HepG2 (cell line): ENCODE results near the gene POLR3E. TPM values are rescaled to one million over a fixed set of nuclear protein-coding genes. Genes with fewer than 3 reads are reported as not detected.

ENCODE experiments used
- ATM ChIP-seq: fragments of 450-650 bp; IDR thresholded peaks from 2 replicates; pipeline ENCODE4 v1.7.1; 2017; ENCODE audit warnings: mild to moderate bottlenecking, borderline replicate concordance
- CBFB ChIP-seq: sonication (generic); formaldehyde crosslinking; IDR thresholded peaks from 2 replicates; pipeline ENCODE4 v1.4.0; 2020; ENCODE audit warnings: missing genetic modification reagents
- ELF4 ChIP-seq: sonication (generic); formaldehyde crosslinking; IDR thresholded peaks from 2 replicates; pipeline ENCODE4 v1.5.0; 2020; ENCODE audit warnings: missing genetic modification reagents, mild to moderate bottlenecking, moderate library complexity, borderline replicate concordance
- HNF4G ChIP-seq, 2 experiments: sonication (generic) in 1 of 2; formaldehyde crosslinking in 1 of 2; IDR thresholded peaks; 2 replicates each; pipeline versions ENCODE4 v1.4.0 to v1.6.1; 2011 to 2020; ENCODE audit warnings: borderline replicate concordance in 2 of 2, low read depth in 2 of 2, mild to moderate bottlenecking in 2 of 2, low read length in 1 of 2, missing genetic modification reagents in 1 of 2, moderate library complexity in 1 of 2
- ISL2 ChIP-seq: sonication (generic); formaldehyde crosslinking; IDR thresholded peaks from 2 replicates; pipeline ENCODE4 v1.5.0; 2020; ENCODE audit warnings: missing genetic modification reagents
- MEIS1 ChIP-seq: sonication (generic); formaldehyde crosslinking; IDR thresholded peaks from 2 replicates; pipeline ENCODE4 v1.9.0; 2021; ENCODE audit warnings: mild to moderate bottlenecking, missing genetic modification reagents, moderate library complexity, borderline replicate concordance
- NFYC ChIP-seq: IDR thresholded peaks from 2 replicates; pipeline ENCODE4 v1.6.1; 2016; ENCODE audit warnings: missing genetic modification reagents, missing compliant biosample characterization
- NKX3-1 ChIP-seq: sonication (generic); formaldehyde crosslinking; IDR thresholded peaks from 2 replicates; pipeline ENCODE4 v1.5.0; 2020; ENCODE audit warnings: missing genetic modification reagents
- PHB2 ChIP-seq: fragments of 450-650 bp; IDR thresholded peaks from 2 replicates; pipeline ENCODE4 v1.6.1; 2018; ENCODE audit not compliant: partially characterized antibody
- PHF20 ChIP-seq: sonication (generic); formaldehyde crosslinking; IDR thresholded peaks from 2 replicates; pipeline ENCODE4 v1.5.0; 2020; ENCODE audit warnings: mild to moderate bottlenecking, missing genetic modification reagents
- REXO4 ChIP-seq: sonication (generic); formaldehyde crosslinking; IDR thresholded peaks from 2 replicates; pipeline ENCODE4 v1.8.0; 2022; ENCODE audit warnings: missing genetic modification reagents, mild to moderate bottlenecking, borderline replicate concordance
- TSC22D2 ChIP-seq: sonication (generic); formaldehyde crosslinking; IDR thresholded peaks from 2 replicates; pipeline ENCODE4 v1.5.1; 2020; ENCODE audit warnings: missing genetic modification reagents, mild to moderate bottlenecking, borderline replicate concordance
- XBP1 ChIP-seq: sonication (generic); formaldehyde crosslinking; IDR thresholded peaks from 2 replicates; pipeline ENCODE4 v1.5.0; 2020; ENCODE audit warnings: missing genetic modification reagents
- ZNF274 ChIP-seq: sonication (generic); formaldehyde crosslinking; IDR thresholded peaks from 2 replicates; pipeline ENCODE4 v1.5.1; 2020; ENCODE audit warnings: mild to moderate bottlenecking, missing genetic modification reagents
- ZNF776 ChIP-seq: sonication (generic); formaldehyde crosslinking; IDR thresholded peaks from 2 replicates; pipeline ENCODE4 v1.4.0; 2020; ENCODE audit warnings: mild to moderate bottlenecking, missing genetic modification reagents
- ZSCAN25 ChIP-seq: sonication (generic); formaldehyde crosslinking; IDR thresholded peaks from 2 replicates; pipeline ENCODE4 v1.8.0; 2022; ENCODE audit warnings: mild to moderate bottlenecking, missing genetic modification reagents
- polyA plus RNA-seq, 8 experiments: library from polyadenylated mRNA; depleted of rRNA in 3 of 8; stranded (reverse) in 7 of 8; unstranded in 1 of 8; fragments of >200 nt; fragmentation: Illumina TruSeq in 4 of 8; extraction: Trizol in 4 of 8; gene quantifications; 2 replicates each; pipeline versions ENCODE4 v1.2.1 to v1.2.3, GENCODE V29; 2011 to 2016; ENCODE audit warnings: low read depth in 4 of 8, missing spikeins in 1 of 8, mixed read lengths in 1 of 8; ENCODE audit not compliant: insufficient read depth in 1 of 8
- total RNA-seq, 5 experiments: library from RNA; depleted of rRNA; stranded (reverse); fragments of >200 nt; fragmentation: Illumina TruSeq; extraction: Trizol; gene quantifications; 2 replicates each; pipeline ENCODE4 v1.2.3, GENCODE V29; 2016; ENCODE audit warnings: low read depth in 1 of 5
- TF ChIP-seq, protein P1 (sequence below): sonication (generic); formaldehyde crosslinking; IDR thresholded peaks from 2 replicates; pipeline ENCODE4 v1.9.0; 2021; ENCODE audit warnings: mild to moderate bottlenecking, missing genetic modification reagents
- TF ChIP-seq, protein P2 (sequence below): sonication (generic); formaldehyde crosslinking; IDR thresholded peaks from 2 replicates; pipeline ENCODE4 v1.9.0; 2022; ENCODE audit warnings: low read depth, missing genetic modification reagents
- TF ChIP-seq, protein P3 (sequence below): sonication (generic); formaldehyde crosslinking; IDR thresholded peaks from 2 replicates; pipeline ENCODE4 v1.9.0; 2022; ENCODE audit warnings: missing genetic modification reagents, mild to moderate bottlenecking, borderline replicate concordance

The POLR3E gene
- total and polyA plus RNA-seq, 2 of the 13 experiments (the other 11 are each of a cell fraction or from before 2014, with no cell fraction given), result 135 to 262 TPM

DNA sequence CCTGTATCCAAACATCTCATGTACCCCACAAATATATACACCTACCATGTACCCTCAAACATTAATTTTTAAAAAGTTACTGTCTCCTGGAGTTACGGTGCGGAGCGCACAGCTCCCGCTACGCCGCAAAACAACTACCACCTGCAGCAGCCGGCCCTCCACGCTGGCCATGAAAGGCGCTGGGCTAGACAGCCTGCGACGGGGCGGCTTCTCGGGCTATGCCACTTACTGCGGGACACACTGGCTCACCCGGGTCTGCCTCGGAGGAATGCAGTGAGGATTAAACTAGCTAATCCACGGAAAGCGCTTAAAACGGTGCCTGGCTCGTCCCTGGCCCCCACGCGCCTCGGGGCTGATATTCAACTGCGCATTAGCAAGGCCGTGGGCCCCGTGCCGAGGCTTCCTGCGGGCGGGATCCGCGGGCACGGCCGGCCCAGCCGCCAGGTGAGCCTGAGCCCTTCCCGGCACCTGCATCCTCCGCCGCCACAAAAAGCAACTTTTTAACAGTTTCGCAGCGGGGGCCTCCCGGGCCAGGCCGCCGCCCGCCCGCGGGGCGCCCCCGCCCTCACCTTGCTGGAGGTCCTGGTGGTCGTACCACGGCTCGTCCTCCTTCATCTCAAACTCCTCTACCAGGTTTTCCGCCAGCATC is 76.6 kb downstream of the POLR3E start (continued):
- TF ChIP-seq, protein P1, sequence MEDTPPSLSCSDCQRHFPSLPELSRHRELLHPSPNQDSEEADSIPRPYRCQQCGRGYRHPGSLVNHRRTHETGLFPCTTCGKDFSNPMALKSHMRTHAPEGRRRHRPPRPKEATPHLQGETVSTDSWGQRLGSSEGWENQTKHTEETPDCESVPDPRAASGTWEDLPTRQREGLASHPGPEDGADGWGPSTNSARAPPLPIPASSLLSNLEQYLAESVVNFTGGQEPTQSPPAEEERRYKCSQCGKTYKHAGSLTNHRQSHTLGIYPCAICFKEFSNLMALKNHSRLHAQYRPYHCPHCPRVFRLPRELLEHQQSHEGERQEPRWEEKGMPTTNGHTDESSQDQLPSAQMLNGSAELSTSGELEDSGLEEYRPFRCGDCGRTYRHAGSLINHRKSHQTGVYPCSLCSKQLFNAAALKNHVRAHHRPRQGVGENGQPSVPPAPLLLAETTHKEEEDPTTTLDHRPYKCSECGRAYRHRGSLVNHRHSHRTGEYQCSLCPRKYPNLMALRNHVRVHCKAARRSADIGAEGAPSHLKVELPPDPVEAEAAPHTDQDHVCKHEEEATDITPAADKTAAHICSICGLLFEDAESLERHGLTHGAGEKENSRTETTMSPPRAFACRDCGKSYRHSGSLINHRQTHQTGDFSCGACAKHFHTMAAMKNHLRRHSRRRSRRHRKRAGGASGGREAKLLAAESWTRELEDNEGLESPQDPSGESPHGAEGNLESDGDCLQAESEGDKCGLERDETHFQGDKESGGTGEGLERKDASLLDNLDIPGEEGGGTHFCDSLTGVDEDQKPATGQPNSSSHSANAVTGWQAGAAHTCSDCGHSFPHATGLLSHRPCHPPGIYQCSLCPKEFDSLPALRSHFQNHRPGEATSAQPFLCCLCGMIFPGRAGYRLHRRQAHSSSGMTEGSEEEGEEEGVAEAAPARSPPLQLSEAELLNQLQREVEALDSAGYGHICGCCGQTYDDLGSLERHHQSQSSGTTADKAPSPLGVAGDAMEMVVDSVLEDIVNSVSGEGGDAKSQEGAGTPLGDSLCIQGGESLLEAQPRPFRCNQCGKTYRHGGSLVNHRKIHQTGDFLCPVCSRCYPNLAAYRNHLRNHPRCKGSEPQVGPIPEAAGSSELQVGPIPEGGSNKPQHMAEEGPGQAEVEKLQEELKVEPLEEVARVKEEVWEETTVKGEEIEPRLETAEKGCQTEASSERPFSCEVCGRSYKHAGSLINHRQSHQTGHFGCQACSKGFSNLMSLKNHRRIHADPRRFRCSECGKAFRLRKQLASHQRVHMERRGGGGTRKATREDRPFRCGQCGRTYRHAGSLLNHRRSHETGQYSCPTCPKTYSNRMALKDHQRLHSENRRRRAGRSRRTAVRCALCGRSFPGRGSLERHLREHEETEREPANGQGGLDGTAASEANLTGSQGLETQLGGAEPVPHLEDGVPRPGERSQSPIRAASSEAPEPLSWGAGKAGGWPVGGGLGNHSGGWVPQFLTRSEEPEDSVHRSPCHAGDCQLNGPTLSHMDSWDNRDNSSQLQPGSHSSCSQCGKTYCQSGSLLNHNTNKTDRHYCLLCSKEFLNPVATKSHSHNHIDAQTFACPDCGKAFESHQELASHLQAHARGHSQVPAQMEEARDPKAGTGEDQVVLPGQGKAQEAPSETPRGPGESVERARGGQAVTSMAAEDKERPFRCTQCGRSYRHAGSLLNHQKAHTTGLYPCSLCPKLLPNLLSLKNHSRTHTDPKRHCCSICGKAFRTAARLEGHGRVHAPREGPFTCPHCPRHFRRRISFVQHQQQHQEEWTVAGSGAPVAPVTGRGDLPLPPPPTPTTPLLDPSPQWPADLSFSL (CRISPR knock-in tag), result peak; percentile 82
- TF ChIP-seq MEIS1 (0 out of 2 replicates have a peak, but pooled peaks have one; percentile 23), REXO4 (no peak), HNF4G (IDR thresholded peaks at IDR 0.05; ENCODE audit: borderline replicate concordance, low read depth, low read length) (no peak), HNF4G (CRISPR knock-in tag; IDR thresholded peaks at IDR 0.05; ENCODE audit: borderline replicate concordance, low read depth) (no peak), ISL2 (peak; percentile 62; the same call in 1 of the 2 replicates), NFYC (0 out of 2 replicates have a peak, but pooled peaks have one; percentile 5), ELF4 (CRISPR knock-in tag) (peak; percentile 22; the same call in 1 of the 2 replicates), ZNF776 (CRISPR knock-in tag) (peak; percentile 29; the same call in 1 of the 2 replicates), ZNF274 (peak; percentile 68; the same call in 1 of the 2 replicates), PHF20 (CRISPR knock-in tag) (no peak), ZSCAN25 (CRISPR knock-in tag) (0 out of 2 replicates have a peak, but pooled peaks have one; percentile 15), PHB2 (no peak), NKX3-1 (CRISPR knock-in tag) (peak; percentile 81), XBP1 (CRISPR knock-in tag) (peak; percentile 41; the same call in 1 of the 2 replicates), TSC22D2 (no peak), CBFB (0 out of 2 replicates have a peak, but pooled peaks have one; percentile 23), ATM (no peak)
- TF ChIP-seq, protein P2, sequence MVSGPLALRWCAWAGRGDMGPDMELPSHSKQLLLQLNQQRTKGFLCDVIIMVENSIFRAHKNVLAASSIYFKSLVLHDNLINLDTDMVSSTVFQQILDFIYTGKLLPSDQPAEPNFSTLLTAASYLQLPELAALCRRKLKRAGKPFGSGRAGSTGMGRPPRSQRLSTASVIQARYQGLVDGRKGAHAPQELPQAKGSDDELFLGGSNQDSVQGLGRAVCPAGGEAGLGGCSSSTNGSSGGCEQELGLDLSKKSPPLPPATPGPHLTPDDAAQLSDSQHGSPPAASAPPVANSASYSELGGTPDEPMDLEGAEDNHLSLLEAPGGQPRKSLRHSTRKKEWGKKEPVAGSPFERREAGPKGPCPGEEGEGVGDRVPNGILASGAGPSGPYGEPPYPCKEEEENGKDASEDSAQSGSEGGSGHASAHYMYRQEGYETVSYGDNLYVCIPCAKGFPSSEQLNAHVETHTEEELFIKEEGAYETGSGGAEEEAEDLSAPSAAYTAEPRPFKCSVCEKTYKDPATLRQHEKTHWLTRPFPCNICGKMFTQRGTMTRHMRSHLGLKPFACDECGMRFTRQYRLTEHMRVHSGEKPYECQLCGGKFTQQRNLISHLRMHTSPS (CRISPR knock-in tag), result 0 out of 2 replicates have a peak, but pooled peaks have one; percentile 41
- TF ChIP-seq, protein P3, sequence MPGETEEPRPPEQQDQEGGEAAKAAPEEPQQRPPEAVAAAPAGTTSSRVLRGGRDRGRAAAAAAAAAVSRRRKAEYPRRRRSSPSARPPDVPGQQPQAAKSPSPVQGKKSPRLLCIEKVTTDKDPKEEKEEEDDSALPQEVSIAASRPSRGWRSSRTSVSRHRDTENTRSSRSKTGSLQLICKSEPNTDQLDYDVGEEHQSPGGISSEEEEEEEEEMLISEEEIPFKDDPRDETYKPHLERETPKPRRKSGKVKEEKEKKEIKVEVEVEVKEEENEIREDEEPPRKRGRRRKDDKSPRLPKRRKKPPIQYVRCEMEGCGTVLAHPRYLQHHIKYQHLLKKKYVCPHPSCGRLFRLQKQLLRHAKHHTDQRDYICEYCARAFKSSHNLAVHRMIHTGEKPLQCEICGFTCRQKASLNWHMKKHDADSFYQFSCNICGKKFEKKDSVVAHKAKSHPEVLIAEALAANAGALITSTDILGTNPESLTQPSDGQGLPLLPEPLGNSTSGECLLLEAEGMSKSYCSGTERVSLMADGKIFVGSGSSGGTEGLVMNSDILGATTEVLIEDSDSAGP (CRISPR knock-in tag), result 0 out of 2 replicates have a peak, but pooled peaks have one; percentile 42
